ENCODE measurements around the gene ANGPTL2.

DNA sequence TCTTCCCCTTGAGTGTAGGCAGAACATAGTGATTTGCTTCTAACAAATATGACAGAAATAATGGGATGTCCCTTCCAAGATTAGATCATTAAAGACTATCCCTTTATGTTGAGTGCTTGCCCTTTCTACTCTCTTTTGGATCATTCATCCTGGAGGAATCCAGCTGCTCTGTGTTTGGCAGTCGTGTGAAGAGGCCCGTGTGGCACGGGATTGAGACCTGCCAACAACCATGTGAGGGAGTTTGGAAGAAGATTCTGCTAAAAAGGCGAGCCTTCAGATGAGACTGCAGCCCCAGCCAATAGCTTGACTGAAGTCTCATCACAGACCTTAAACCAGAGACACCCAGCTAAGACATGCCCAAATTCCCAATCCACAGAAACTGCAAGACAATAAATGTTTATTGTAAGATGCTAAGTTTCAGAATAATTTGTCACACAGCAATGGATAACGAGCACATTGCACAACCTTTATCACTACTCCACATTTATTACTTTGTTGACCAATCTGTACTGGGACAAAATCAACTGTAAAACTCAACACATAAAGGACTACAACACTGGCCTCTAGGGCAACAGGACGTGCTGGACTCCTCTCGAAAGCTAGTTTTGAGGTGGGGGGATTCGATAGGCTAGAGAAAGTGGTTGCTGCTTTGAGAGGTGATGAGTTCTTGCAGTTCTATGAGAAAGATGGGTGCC is 42.8 kb downstream of the ANGPTL2 start:
- TF ChIP-seq, protein P1, sequence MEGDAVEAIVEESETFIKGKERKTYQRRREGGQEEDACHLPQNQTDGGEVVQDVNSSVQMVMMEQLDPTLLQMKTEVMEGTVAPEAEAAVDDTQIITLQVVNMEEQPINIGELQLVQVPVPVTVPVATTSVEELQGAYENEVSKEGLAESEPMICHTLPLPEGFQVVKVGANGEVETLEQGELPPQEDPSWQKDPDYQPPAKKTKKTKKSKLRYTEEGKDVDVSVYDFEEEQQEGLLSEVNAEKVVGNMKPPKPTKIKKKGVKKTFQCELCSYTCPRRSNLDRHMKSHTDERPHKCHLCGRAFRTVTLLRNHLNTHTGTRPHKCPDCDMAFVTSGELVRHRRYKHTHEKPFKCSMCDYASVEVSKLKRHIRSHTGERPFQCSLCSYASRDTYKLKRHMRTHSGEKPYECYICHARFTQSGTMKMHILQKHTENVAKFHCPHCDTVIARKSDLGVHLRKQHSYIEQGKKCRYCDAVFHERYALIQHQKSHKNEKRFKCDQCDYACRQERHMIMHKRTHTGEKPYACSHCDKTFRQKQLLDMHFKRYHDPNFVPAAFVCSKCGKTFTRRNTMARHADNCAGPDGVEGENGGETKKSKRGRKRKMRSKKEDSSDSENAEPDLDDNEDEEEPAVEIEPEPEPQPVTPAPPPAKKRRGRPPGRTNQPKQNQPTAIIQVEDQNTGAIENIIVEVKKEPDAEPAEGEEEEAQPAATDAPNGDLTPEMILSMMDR (IDR thresholded peaks at IDR 0.05) = no peak
- TF ChIP-seq POLR2A (IDR thresholded peaks at IDR 0.05; ENCODE audit: low read depth) = no peak

All from esophagus muscularis mucosa (tissue), 3 donors.